ENCODE data around the gene ACP7.

ACP7 gene

GRCh38 chr19:39139971-39140453 is 55.8 kb downstream of the ACP7 start:
- Histone ChIP-seq H3F3A (ENCODE audit: insufficient read depth) (no peaks in the 10 kb centered on the region), H3K36me3 (ENCODE audit: low read length) (no peaks in the 10 kb centered on the region), H3K4me3 (ENCODE audit: insufficient read depth, low read length, poor library complexity, severe bottlenecking) (no peak overlapping the region), H3K4me2 (ENCODE audit: low read depth, low read length, poor library complexity, severe bottlenecking) (no peak overlapping the region), H3K9me2 (replicated peaks; ENCODE audit: insufficient read depth, low read length) (no peaks in the 10 kb centered on the region), H3K27me3 (ENCODE audit: low read length) (no peaks in the 10 kb centered on the region), H3K9ac (ENCODE audit: low read length) (no peak overlapping the region), H3K9me3 (ENCODE audit: insufficient read depth, low read length) (no peaks in the 10 kb centered on the region), H3K27ac (ENCODE audit: low read depth, low read length) (no peak overlapping the region), H3K79me2 (ENCODE audit: insufficient read depth, low read length) (no peaks in the 10 kb centered on the region), H4K20me1 (ENCODE audit: low read depth, low read length) (no peaks in the 10 kb centered on the region), H2AFZ (ENCODE audit: low read depth, low read length, severe bottlenecking) (no peak overlapping the region)
- TF ChIP-seq CTCF (IDR thresholded peaks at IDR 0.05; ENCODE audit: insufficient read depth, low read length, poor library complexity, severe bottlenecking): no peak
- no peak for TF ChIP-seq EZH2phosphoT487 (conservative IDR thresholded peaks at IDR 0.05; ENCODE audit: low read length)

GRCh38 chr19:39140594-39140993 is 56.4 kb downstream of the ACP7 start:
- no peaks in the 10 kb centered on the region for H4K20me1 ChIP-seq (ENCODE audit: low read depth, low read length)
- H3K36me3 ChIP-seq (ENCODE audit: low read length): no peaks in the 10 kb centered on the region
- H3K4me3 ChIP-seq (ENCODE audit: insufficient read depth, low read length, poor library complexity, severe bottlenecking): no peak overlapping the region
- H3K27me3 ChIP-seq (ENCODE audit: low read length): no peaks in the 10 kb centered on the region
- H3F3A ChIP-seq (ENCODE audit: insufficient read depth): no peaks in the 10 kb centered on the region
- no peak overlapping the region for H3K9ac ChIP-seq (ENCODE audit: low read length)
- H3K27ac ChIP-seq (ENCODE audit: low read depth, low read length): no peak overlapping the region
- no peak overlapping the region for H3K4me2 ChIP-seq (ENCODE audit: low read depth, low read length, poor library complexity, severe bottlenecking)
- TF ChIP-seq EZH2phosphoT487 (conservative IDR thresholded peaks at IDR 0.05; ENCODE audit: low read length): no peak
- TF ChIP-seq CTCF (IDR thresholded peaks at IDR 0.05; ENCODE audit: insufficient read depth, low read length, poor library complexity, severe bottlenecking): no peak
- no peaks in the 10 kb centered on the region for H3K9me3 ChIP-seq (ENCODE audit: insufficient read depth, low read length)
- no peaks in the 10 kb centered on the region for H3K9me2 ChIP-seq (replicated peaks; ENCODE audit: insufficient read depth, low read length)
- no peak overlapping the region for H2AFZ ChIP-seq (ENCODE audit: low read depth, low read length, severe bottlenecking)
- no peaks in the 10 kb centered on the region for H3K79me2 ChIP-seq (ENCODE audit: insufficient read depth, low read length)

GRCh38 chr19:39141929-39142328 is 57.8 kb downstream of the ACP7 start:
- H3K9ac ChIP-seq (ENCODE audit: low read length): no peak overlapping the region
- no peaks in the 10 kb centered on the region for H4K20me1 ChIP-seq (ENCODE audit: low read depth, low read length)
- H3K4me2 ChIP-seq (ENCODE audit: low read depth, low read length, poor library complexity, severe bottlenecking): no peak overlapping the region
- no peaks in the 10 kb centered on the region for H3K9me2 ChIP-seq (replicated peaks; ENCODE audit: insufficient read depth, low read length)
- H3K36me3 ChIP-seq (ENCODE audit: low read length): no peaks in the 10 kb centered on the region
- H3K27ac ChIP-seq (ENCODE audit: low read depth, low read length): no peak overlapping the region
- H3F3A ChIP-seq (ENCODE audit: insufficient read depth): no peaks in the 10 kb centered on the region
- no peaks in the 10 kb centered on the region for H3K9me3 ChIP-seq (ENCODE audit: insufficient read depth, low read length)
- no peaks in the 10 kb centered on the region for H3K27me3 ChIP-seq (ENCODE audit: low read length)
- no peak overlapping the region for H2AFZ ChIP-seq (ENCODE audit: low read depth, low read length, severe bottlenecking)
- no peak overlapping the region for H3K4me3 ChIP-seq (ENCODE audit: insufficient read depth, low read length, poor library complexity, severe bottlenecking)
- TF ChIP-seq CTCF (IDR thresholded peaks at IDR 0.05; ENCODE audit: insufficient read depth, low read length, poor library complexity, severe bottlenecking): no peak
- TF ChIP-seq EZH2phosphoT487 (conservative IDR thresholded peaks at IDR 0.05; ENCODE audit: low read length): no peak
- H3K79me2 ChIP-seq (ENCODE audit: insufficient read depth, low read length): no peaks in the 10 kb centered on the region
